Measurements from ENCODE around the gene GSK3A.
A peak's percentile ranks its signal among the peaks of the same experiment; 100 is the strongest.

The GSK3A gene

DNA sequence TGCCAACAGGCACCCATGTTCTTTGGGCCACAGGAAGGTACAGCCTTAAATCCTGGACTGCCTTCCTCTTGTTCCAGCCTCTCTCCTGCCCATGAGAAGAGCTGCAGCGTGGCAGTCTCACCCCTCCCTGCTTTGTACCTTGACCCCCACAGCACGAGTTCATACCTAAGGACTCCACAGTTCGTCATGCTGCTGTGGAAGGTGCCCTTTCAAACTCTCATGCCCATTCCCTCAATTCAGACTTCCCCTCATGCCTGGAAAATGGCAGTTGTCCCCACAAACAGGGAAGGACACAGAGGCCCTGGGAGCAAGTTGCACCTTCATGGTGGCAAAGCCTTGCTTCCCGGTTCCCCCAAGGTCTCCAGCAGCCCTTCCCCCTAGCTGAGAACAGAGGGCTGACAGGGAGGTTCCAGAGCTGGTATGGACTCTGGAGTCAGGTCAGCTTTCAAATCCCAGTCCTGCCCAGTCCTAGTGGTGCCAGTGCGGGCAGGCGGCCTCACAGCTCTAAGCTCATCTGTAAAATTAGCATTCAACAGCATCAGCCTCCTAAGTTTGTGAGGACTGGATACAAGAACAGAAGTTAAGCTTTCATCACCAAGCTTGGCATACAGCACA, 8.6 kb downstream of the GSK3A start:
- in situ Hi-C loops (cut with HindIII; ENCODE audit: low pct_unique_long_range_greater_than_20kb, low sequenced_read_pairs): no loop called here
- DNase-seq (ENCODE audit: low read depth in 1 of 2, low spot score in 1 of 2): no peak
- TF ChIP-seq JUND (IDR thresholded peaks at IDR 0.05; ENCODE audit: low read depth): no peak

GRCh38 chr19:42233106-42233505, 9.3 kb downstream of the GSK3A start:
- DNase-seq (ENCODE audit: low read depth in 1 of 2, low spot score in 1 of 2): no peak
- in situ Hi-C loops (cut with HindIII; ENCODE audit: low pct_unique_long_range_greater_than_20kb, low sequenced_read_pairs): no loop called here
- no peak for TF ChIP-seq JUND (IDR thresholded peaks at IDR 0.05; ENCODE audit: low read depth)

- no peak for TF ChIP-seq JUND (IDR thresholded peaks at IDR 0.05; ENCODE audit: low read depth)
- DNase-seq (ENCODE audit: low read depth in 1 of 2, low spot score in 1 of 2): no peak
- in situ Hi-C loops (cut with HindIII; ENCODE audit: low pct_unique_long_range_greater_than_20kb, low sequenced_read_pairs): no loop called here
Observed at GRCh38 chr19:42232435-42232834, 10.0 kb downstream of the GSK3A start.

GRCh38 chr19:42230571-42230970, 11.8 kb downstream of the GSK3A start:
- no peak for TF ChIP-seq JUND (IDR thresholded peaks at IDR 0.05; ENCODE audit: low read depth)
- in situ Hi-C loops (cut with HindIII; ENCODE audit: low pct_unique_long_range_greater_than_20kb, low sequenced_read_pairs): no loop called here
- DNase-seq (ENCODE audit: low read depth in 1 of 2, low spot score in 1 of 2): no peak

- TF ChIP-seq JUND (IDR thresholded peaks at IDR 0.05; ENCODE audit: low read depth): no peak
- no peak for DNase-seq (ENCODE audit: low read depth in 1 of 2, low spot score in 1 of 2)
- in situ Hi-C loops (cut with HindIII; ENCODE audit: low pct_unique_long_range_greater_than_20kb, low sequenced_read_pairs): no loop called here
Observed at GRCh38 chr19:42229855-42230351, 12.5 kb downstream of the GSK3A start.

- DNase-seq (ENCODE audit: low read depth in 1 of 2, low spot score in 1 of 2): no peak
- no peak for TF ChIP-seq JUND (IDR thresholded peaks at IDR 0.05; ENCODE audit: low read depth)
- in situ Hi-C loops (cut with HindIII; ENCODE audit: low pct_unique_long_range_greater_than_20kb, low sequenced_read_pairs): no loop called here
Observed at GRCh38 chr19:42229301-42229854, 13.0 kb downstream of the GSK3A start.

DNA sequence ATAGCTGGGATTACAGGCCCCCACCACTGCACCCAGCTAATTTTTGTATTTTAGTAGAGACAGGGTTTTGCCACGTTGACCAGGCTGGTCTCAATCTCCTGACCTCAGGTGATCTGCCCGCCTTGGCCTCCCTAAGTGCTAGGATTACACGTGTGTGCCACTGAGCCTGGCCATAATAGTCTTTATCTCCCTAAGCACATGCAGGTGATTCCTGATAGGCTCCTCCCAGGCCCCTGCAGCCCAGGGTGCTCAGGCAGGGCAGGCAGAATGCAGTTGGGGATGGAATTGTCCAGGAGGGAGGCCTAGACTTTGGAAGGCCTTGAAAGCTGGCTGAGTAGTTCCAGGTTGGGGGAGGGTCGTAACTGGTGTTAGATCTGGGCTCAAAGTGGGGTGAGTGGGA, 13.8 kb downstream of the GSK3A start:
- in situ Hi-C loops (cut with HindIII; ENCODE audit: low pct_unique_long_range_greater_than_20kb, low sequenced_read_pairs): no loop called here
- no peak for TF ChIP-seq JUND (IDR thresholded peaks at IDR 0.05; ENCODE audit: low read depth)
- DNase-seq (ENCODE audit: low read depth in 1 of 2, low spot score in 1 of 2): no peak

DNA sequence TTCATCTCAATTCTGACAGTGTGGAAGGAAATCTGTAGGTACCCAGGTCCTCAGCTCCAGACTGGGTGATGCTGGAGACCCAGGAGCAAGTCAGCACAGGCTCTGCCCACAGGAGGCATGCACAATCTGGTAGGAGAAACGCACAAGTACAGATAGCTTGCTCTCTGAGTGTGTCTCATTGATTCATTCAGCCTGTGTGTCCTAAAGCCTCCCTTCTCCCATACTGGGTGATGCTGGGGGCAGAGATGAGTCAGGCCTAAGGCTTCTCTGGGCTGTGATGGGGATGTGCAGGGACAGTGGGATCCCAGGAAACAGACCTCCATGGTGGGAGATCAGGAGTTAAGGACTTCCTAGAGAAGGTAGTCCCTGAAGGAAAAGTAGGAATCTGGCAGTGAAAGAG, 15.5 kb downstream of the GSK3A start:
- in situ Hi-C loops (cut with HindIII; ENCODE audit: low pct_unique_long_range_greater_than_20kb, low sequenced_read_pairs): no loop called here
- DNase-seq (ENCODE audit: low read depth in 1 of 2, low spot score in 1 of 2): no peak
- no peak for TF ChIP-seq JUND (IDR thresholded peaks at IDR 0.05; ENCODE audit: low read depth)

- TF ChIP-seq JUND (IDR thresholded peaks at IDR 0.05; ENCODE audit: low read depth): no peak
- DNase-seq (ENCODE audit: low read depth in 1 of 2, low spot score in 1 of 2): no peak
- in situ Hi-C loops (cut with HindIII; ENCODE audit: low pct_unique_long_range_greater_than_20kb, low sequenced_read_pairs): no loop called here
Observed at GRCh38 chr19:42225718-42226292, 16.6 kb downstream of the GSK3A start.

DNA sequence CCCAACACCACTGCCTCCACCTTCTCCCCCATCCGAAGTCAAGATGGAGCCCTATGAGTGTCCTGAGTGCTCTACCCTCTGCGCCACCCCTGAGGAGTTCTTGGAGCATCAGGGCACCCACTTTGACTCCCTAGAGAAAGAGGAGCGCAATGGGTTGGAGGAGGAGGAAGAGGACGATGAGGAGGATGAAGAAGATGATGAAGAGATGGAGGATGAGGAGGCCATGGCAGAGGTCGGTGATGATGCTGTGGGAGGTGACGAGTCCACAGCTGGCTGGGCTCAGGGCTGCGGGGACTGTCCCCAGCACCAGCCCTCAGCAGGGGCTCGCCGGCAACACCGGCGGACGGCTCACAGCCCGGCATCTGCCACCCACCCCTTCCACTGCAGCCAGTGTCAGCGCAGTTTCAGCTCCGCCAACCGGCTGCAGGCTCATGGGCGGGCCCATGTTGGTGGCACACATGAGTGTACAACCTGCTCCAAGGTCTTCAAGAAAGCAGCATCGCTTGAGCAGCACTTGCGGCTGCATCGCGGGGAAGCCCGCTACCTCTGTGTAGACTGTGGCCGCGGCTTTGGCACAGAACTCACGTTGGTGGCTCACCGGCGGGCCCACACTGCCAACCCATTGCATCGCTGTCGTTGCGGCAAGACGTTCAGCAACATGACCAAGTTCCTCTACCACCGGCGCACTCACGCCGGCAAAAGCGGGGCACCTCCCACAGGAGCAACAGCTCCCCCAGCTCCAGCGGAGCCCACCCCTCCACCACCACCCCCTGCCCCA, 17.3 kb downstream of the GSK3A start:
- no peak for DNase-seq (ENCODE audit: low read depth in 1 of 2, low spot score in 1 of 2)
- in situ Hi-C loops (cut with HindIII; ENCODE audit: low pct_unique_long_range_greater_than_20kb, low sequenced_read_pairs): no loop called here
- TF ChIP-seq JUND (IDR thresholded peaks at IDR 0.05; ENCODE audit: low read depth): no peak

DNA sequence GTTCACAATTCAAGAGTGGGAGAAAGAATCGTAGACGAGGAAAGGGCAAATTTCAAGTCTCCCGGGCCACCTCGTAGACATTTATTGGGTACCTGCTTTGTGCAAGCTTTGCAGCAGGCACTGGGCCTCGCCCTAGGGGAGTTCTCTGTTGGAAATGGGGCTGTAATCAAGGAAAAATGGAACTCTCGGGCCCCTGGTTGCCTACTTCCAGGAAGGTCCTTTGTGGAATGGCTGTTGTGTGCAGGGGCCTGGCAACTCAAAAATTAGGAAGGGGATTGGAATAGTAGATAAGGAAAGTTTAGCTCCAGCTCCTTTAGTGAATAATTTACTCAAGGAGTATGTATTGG, 21.7 kb downstream of the GSK3A start:
- in situ Hi-C loops (cut with HindIII; ENCODE audit: low pct_unique_long_range_greater_than_20kb, low sequenced_read_pairs): no loop called here
- DNase-seq (ENCODE audit: low read depth in 1 of 2, low spot score in 1 of 2): no peak
- no peak for TF ChIP-seq JUND (IDR thresholded peaks at IDR 0.05; ENCODE audit: low read depth)

GRCh38 chr19:42219812-42220750, 22.3 kb downstream of the GSK3A start, which contains the start of gene ZNF526:
TSS of gene ZNF526 (plus strand) at chr19:42220312. CDS start at chr19:42224404, 4,092 bp downstream.
- TF ChIP-seq JUND (IDR thresholded peaks at IDR 0.05; ENCODE audit: low read depth): no peak
- peak; percentile 93 to 95 for DNase-seq (ENCODE audit: low read depth in 1 of 2, low spot score in 1 of 2)
- in situ Hi-C loops (cut with HindIII; ENCODE audit: low pct_unique_long_range_greater_than_20kb, low sequenced_read_pairs): no loop called here
